OCI-LY7 (cell line): ENCODE measurements around the gene ZNF541. TPM values are rescaled to one million over a fixed set of nuclear protein-coding genes. Genes with fewer than 3 reads are reported as not detected.

Source experiments
- BruUV-seq: library from RNA; stranded (reverse); fragments of 400-500 nt; replicated peaks from 2 replicates; lab custom pipeline; 2021; lab: Mats Ljungman, UMichigan
- CTCF ChIA-PET: fragments of 300-600 bp; sonication (Branson Sonifier 250); formaldehyde crosslinking; loops from one replicate; lab custom pipeline; 2022; ENCODE audit warnings: antibody characterized with exemption; ENCODE audit not compliant: unreplicated experiment; lab: Charles Lee
- POLR2A ChIA-PET: fragments of 300-600 bp; sonication (Branson Sonifier 250); formaldehyde crosslinking; loops from one replicate; lab custom pipeline; 2022; ENCODE audit warnings: antibody characterized with exemption; lab: Charles Lee
- DNase-seq: peaks from one replicate; pipeline ENCODE4 v3.0.0-alpha.2; 2015; ENCODE audit warnings: low spot score
- H2AFZ ChIP-seq: fragments of 200-600 bp; sonication (generic), shearing (Covaris generic); 2 replicates; pipeline ENCODE4 v1.6.1; 2014; ENCODE audit warnings: mild to moderate bottlenecking, antibody characterized with exemption, low read length, moderate library complexity
- H3K27ac ChIP-seq: fragments of 200-600 bp; sonication (generic); 2 replicates; pipeline ENCODE4 v1.5.1; 2014; ENCODE audit warnings: mixed run types, low read depth, mild to moderate bottlenecking, moderate library complexity, low read length, inconsistent platforms; ENCODE audit not compliant: poor library complexity, severe bottlenecking
- H3K36me3 ChIP-seq: fragments of 200-600 bp; sonication (generic); 2 replicates; pipeline ENCODE4 v1.6.1; 2014; ENCODE audit warnings: mild to moderate bottlenecking, antibody characterized with exemption, low read length, moderate library complexity, mixed read lengths; ENCODE audit not compliant: insufficient read depth
- H3K4me1 ChIP-seq: fragments of 200-600 bp; sonication (generic); 2 replicates; pipeline ENCODE4 v1.5.1; 2014; ENCODE audit warnings: mild to moderate bottlenecking, low read length; ENCODE audit not compliant: insufficient read depth, poor library complexity, severe bottlenecking
- H3K4me2 ChIP-seq: fragments of 200-600 bp; sonication (generic); 2 replicates; pipeline ENCODE4 v1.6.1; 2014; ENCODE audit warnings: mild to moderate bottlenecking, low read length
- H3K4me3 ChIP-seq: fragments of 200-600 bp; sonication (generic); 2 replicates; pipeline ENCODE4 v1.5.1; 2014; ENCODE audit warnings: mild to moderate bottlenecking, low read depth, low read length; ENCODE audit not compliant: poor library complexity, severe bottlenecking
- H3K79me2 ChIP-seq: fragments of 200-600 bp; sonication (generic); 2 replicates; pipeline ENCODE4 v1.6.1; 2016; ENCODE audit warnings: low read depth, mild to moderate bottlenecking, low read length, moderate library complexity, mixed read lengths; ENCODE audit not compliant: insufficient read depth
- H3K9me2 ChIP-seq: fragments of 200-600 bp; sonication (generic); 2 replicates; pipeline ENCODE4 v1.6.1; 2016; ENCODE audit warnings: mild to moderate bottlenecking, low read length, mixed read lengths; ENCODE audit not compliant: insufficient read depth
- H3K9me3 ChIP-seq: fragments of 200-600 bp; sonication (generic); 2 replicates; pipeline ENCODE4 v1.6.1; 2014; ENCODE audit warnings: mild to moderate bottlenecking, mixed run types, low read length, mixed read lengths
- H4K20me1 ChIP-seq: fragments of 200-600 bp; sonication (generic); 2 replicates; pipeline ENCODE4 v1.6.1; 2014; ENCODE audit warnings: mild to moderate bottlenecking, antibody characterized with exemption, low read length, moderate library complexity, mixed read lengths; ENCODE audit not compliant: insufficient read depth
- CTCF ChIP-seq: fragments of 200-600 bp; sonication (generic); conservative IDR thresholded peaks from 2 replicates; pipeline ENCODE4 v1.5.1; 2014; ENCODE audit warnings: mild to moderate bottlenecking, antibody characterized with exemption, low read length, moderate library complexity, mixed read lengths
- EZH2phosphoT487 ChIP-seq: fragments of 200-600 bp; sonication (generic); IDR thresholded peaks from 2 replicates; pipeline ENCODE4 v1.6.1; 2018; ENCODE audit warnings: low read depth, borderline replicate concordance, mild to moderate bottlenecking, mixed run types, antibody characterized with exemption, low read length, moderate library complexity, mixed read lengths
- intact Hi-C: fragments of 100-400 bp; cut with micrococcal nuclease; formaldehyde crosslinking; loops from one replicate; pipeline ENCODE4 v1.10.0; 2022; ENCODE audit not compliant: unreplicated experiment
- total RNA-seq, 2 experiments: library from RNA; depleted of rRNA in 1 of 2; stranded (reverse); fragments of >200 nt in 1 of 2; shearing (Covaris generic) in 1 of 2; gene quantifications; 2 replicates each; pipeline ENCODE4 v1.2.3, GENCODE V29; 2014 to 2022

The ZNF541 gene
- total RNA-seq, 2 experiments from 2014 or later, result not detected

GRCh38 chr19:47564081-47564480 lies 8.9 kb downstream of the ZNF541 start:
- Histone ChIP-seq H3K9me3 (no peaks in the 10 kb centered on the region), H4K20me1 (no peaks in the 10 kb centered on the region), H3K36me3 (no peaks in the 10 kb centered on the region), H3K27ac (no peak overlapping the region), H3K9me2 (no peaks in the 10 kb centered on the region), H2AFZ (no peak overlapping the region), H3K79me2 (no peaks in the 10 kb centered on the region), H3K4me1 (peaks cover 7% of the 10 kb centered on the region), H3K4me3 (no peak overlapping the region), H3K4me2 (no peak overlapping the region)
- no peak for TF ChIP-seq CTCF
- no peak for TF ChIP-seq EZH2phosphoT487
- CTCF ChIA-PET, result no interaction called here
- intact Hi-C loops, result no loop called here
- DNase-seq, result no peak
- BruUV-seq, result no TSS peak
- POLR2A ChIA-PET, result no interaction called here

- Histone ChIP-seq H3K4me3 (no peak overlapping the region), H3K9me2 (no peaks in the 10 kb centered on the region), H3K27ac (no peak overlapping the region), H3K4me1 (peaks cover 7% of the 10 kb centered on the region), H2AFZ (no peak overlapping the region), H3K4me2 (no peak overlapping the region), H4K20me1 (no peaks in the 10 kb centered on the region), H3K36me3 (no peaks in the 10 kb centered on the region), H3K9me3 (no peaks in the 10 kb centered on the region), H3K79me2 (no peaks in the 10 kb centered on the region)
- POLR2A ChIA-PET, result interaction anchor here (0.6 to 1.1 kb wide), 4 partner anchors 11 to 36 kb away, joined by 3 to 4 read pairs (median 4); no protein-coding TSS in a partner anchor
- DNase-seq, result no peak
- CTCF ChIA-PET, result no interaction called here
- no TSS peak for BruUV-seq
- no peak for TF ChIP-seq CTCF
- no peak for TF ChIP-seq EZH2phosphoT487
- intact Hi-C loops, result loop anchor here (2.0 kb wide), 1 partner anchor 79 kb away; no protein-coding TSS in a partner anchor
Measured at GRCh38 chr19:47561440-47562057, 11.4 kb downstream of the ZNF541 start.

- Histone ChIP-seq H3K4me2 (no peak overlapping the region), H3K36me3 (no peaks in the 10 kb centered on the region), H3K9me3 (no peaks in the 10 kb centered on the region), H3K27ac (no peak overlapping the region), H3K9me2 (no peaks in the 10 kb centered on the region), H4K20me1 (no peaks in the 10 kb centered on the region), H2AFZ (no peak overlapping the region), H3K4me1 (peaks cover 7% of the 10 kb centered on the region), H3K4me3 (no peak overlapping the region), H3K79me2 (no peaks in the 10 kb centered on the region)
- no peak for DNase-seq
- CTCF ChIA-PET, result no interaction called here
- intact Hi-C loops, result loop anchor here (2.0 kb wide), 1 partner anchor 78 kb away; no protein-coding TSS in a partner anchor
- no TSS peak for BruUV-seq
- POLR2A ChIA-PET, result interaction anchor here (0.6 to 1.1 kb wide), 5 partner anchors 9 to 37 kb away, joined by 4 to 6 read pairs (median 4); no protein-coding TSS in a partner anchor
- no peak for TF ChIP-seq EZH2phosphoT487
- TF ChIP-seq CTCF, result no peak
Measured at GRCh38 chr19:47560999-47561398, 11.9 kb downstream of the ZNF541 start.
